Skeletal muscle tissue (tissue), 4 donors: Measurements from ENCODE around the gene FAM209B. TPM values are rescaled to one million over a fixed set of nuclear protein-coding genes. Genes with fewer than 3 reads are reported as not detected.
"Not testable (repeated sequence)": the region's sequence is repeated elsewhere in the genome, so short reads cannot be mapped to it uniquely, and the experiment has no call there.

Experiments
- H3K27ac ChIP-seq: one replicate; pipeline ENCODE4 v1.7.0; 2013; ENCODE audit warnings: mild to moderate bottlenecking, low read depth, low read length, inconsistent platforms
- H3K27me3 ChIP-seq, 3 donors: one replicate each; pipeline ENCODE4 v1.7.0; 2013; ENCODE audit warnings: low read length in 3 of 3; ENCODE audit not compliant: control insufficient read depth in 3 of 3, insufficient read depth in 3 of 3
- H3K36me3 ChIP-seq, 3 donors: one replicate each; pipeline ENCODE4 v1.7.0; 2013; ENCODE audit warnings: low read length in 3 of 3; ENCODE audit not compliant: control insufficient read depth in 3 of 3, insufficient read depth in 3 of 3
- H3K4me1 ChIP-seq, 3 donors: one replicate each; pipeline ENCODE4 v1.7.0; 2013; ENCODE audit warnings: low read length in 3 of 3, mild to moderate bottlenecking in 3 of 3; ENCODE audit not compliant: control insufficient read depth in 3 of 3, insufficient read depth in 3 of 3
- H3K4me3 ChIP-seq, 3 donors: one replicate each; pipeline ENCODE4 v1.7.0; 2013; ENCODE audit warnings: low read length in 3 of 3
- H3K9ac ChIP-seq, 3 donors: one replicate each; pipeline ENCODE4 v1.7.0; 2013; ENCODE audit warnings: low read length in 3 of 3, mild to moderate bottlenecking in 3 of 3, moderate library complexity in 2 of 3, low read depth in 1 of 3
- H3K9me3 ChIP-seq, 3 donors: one replicate each; pipeline ENCODE4 v1.7.0; 2013; ENCODE audit warnings: low read length in 3 of 3; ENCODE audit not compliant: control insufficient read depth in 3 of 3
- total RNA-seq: library from RNA; depleted of rRNA; stranded (reverse); fragments of >200 nt; gene quantifications from one replicate; pipeline ENCODE4 v1.2.3, GENCODE V29; 2014
- donor health status: Osteomylitis.

Gene FAM209B
- total RNA-seq, 1 donor from 2014 or later: not detected

DNA sequence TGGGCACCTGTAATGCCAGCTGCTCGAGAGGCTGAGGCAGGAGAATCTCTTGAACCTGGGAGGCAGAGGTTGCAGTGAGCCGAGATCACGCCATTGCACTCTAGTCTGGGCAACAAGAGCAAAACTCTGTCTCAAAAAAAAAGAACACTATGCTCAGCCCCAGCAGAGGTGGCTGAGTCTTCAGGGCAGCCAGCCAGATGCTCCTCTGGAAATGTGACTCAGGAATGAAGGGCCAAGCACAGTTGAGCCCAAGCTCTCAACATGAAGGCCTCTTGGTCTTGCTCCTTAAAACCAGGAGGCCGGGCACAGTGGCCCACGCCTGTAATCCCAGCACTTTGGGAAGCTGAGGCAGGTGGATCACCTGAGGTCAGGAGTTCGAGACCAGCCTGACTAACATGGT is 31.5 kb downstream of the FAM209B start:
- H3K9me3 ChIP-seq, H3K36me3 ChIP-seq, H3K4me1 ChIP-seq, H3K4me3 ChIP-seq, H3K27me3 ChIP-seq, H3K9ac ChIP-seq, H3K27ac ChIP-seq: not testable (repeated sequence)

DNA sequence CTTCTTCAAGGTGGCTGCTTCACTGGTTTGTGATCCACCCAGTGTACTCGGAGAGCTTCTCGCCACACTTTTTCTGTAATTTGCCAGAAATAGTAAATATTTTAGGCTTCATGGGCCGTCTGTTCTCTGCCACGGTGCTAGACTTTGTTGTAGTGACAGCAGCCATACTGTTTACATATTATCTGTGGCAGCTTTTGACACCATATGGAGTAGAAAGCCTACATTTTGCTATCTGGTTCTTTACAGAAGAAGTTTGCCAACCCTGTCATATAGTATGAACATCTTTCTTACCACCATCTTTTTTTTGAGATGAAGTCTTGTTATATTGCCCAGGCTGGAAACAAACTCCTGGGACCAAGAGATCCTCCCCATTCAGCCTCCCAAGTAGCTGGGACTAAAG is 32.5 kb downstream of the FAM209B start:
- Histone ChIP-seq H3K36me3 (no peaks in the 10 kb centered on the region), H3K27me3 (peaks cover 0 to 2% (median 0%) of the 10 kb centered on the region in 3 donors), H3K9ac (no peak overlapping the region), H3K9me3 (no peaks in the 10 kb centered on the region), H3K4me3 (no peak overlapping the region), H3K4me1 (no peaks in the 10 kb centered on the region), H3K27ac (no peak overlapping the region)

DNA sequence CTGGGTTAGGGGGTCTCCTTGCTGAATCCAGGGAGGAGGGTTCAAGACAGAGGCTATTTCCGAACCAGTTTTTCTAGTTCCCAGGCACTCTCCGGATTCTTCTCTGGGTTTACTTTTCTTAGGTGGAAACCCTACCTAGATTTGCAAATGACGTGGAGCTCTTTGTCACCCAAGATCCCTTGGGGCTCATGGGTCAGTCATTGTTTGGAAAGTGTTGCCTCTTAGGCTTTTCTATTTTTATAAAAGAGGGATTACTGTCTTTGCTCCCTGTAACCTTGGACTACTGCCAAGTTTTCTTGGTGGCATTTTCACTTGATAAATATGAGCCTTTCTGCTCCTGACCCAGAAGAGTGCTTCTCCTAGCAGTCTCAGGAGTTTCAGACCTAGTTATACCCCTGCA is 33.6 kb downstream of the FAM209B start:
- Histone ChIP-seq H3K9ac (no peak overlapping the region), H3K27me3 (peaks cover 0 to 2% (median 0%) of the 10 kb centered on the region in 3 donors), H3K4me1 (no peaks in the 10 kb centered on the region), H3K9me3 (no peaks in the 10 kb centered on the region), H3K4me3 (no peak overlapping the region), H3K27ac (no peak overlapping the region), H3K36me3 (no peaks in the 10 kb centered on the region)

DNA sequence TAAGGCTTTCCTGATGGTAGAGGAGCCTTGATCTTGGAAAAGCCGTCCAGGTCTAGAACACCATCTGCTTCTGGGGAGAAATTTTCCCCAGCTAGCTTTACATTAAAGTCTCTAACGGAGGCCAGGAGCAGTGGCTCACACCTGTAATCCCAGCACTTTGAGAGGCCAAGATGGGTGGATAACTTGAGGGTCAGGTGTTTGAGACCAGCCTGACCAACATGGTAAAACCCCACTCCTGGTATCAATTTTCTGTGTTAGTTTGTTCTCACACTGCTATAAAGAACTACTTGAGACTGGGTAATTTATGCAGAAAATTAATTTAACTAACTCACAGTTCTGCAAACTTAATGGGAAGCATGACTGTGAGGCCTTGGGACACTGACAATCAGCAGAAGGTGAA is 37.8 kb downstream of the FAM209B start:
- no peak overlapping the region for H3K27ac ChIP-seq
- H3K4me1 ChIP-seq: no peaks in the 10 kb centered on the region
- H3K4me3 ChIP-seq: no peak overlapping the region
- H3K9ac ChIP-seq: no peak overlapping the region
- H3K36me3 ChIP-seq: no peaks in the 10 kb centered on the region
- H3K9me3 ChIP-seq: no peaks in the 10 kb centered on the region
- peaks cover 0 to 6% (median 4%) of the 10 kb centered on the region in 3 donors for H3K27me3 ChIP-seq

DNA sequence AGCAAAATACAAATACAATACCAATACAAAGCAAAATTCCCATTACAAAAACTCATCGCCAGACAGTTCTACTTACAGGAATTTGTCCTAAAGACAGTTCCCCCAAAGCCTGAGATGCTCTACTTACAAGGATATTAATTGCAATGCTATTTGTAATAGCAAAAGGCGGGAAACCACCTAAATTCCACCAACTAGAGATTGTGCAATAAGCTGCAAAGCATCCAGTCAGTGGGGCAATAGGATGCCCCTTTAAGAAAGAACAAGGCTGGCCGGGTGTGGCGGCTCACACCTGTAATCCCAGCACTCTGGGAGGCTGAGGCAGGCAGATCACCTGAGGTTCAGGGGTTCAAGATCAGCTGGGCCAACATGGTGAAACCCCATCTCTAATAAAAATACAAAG is 39.1 kb downstream of the FAM209B start:
- no peak overlapping the region for H3K4me3 ChIP-seq
- peaks cover 0 to 6% (median 4%) of the 10 kb centered on the region in 3 donors for H3K27me3 ChIP-seq
- H3K36me3 ChIP-seq: no peaks in the 10 kb centered on the region
- no peaks in the 10 kb centered on the region for H3K4me1 ChIP-seq
- no peaks in the 10 kb centered on the region for H3K9me3 ChIP-seq
- H3K9ac ChIP-seq: no peak overlapping the region
- H3K27ac ChIP-seq: no peak overlapping the region

DNA sequence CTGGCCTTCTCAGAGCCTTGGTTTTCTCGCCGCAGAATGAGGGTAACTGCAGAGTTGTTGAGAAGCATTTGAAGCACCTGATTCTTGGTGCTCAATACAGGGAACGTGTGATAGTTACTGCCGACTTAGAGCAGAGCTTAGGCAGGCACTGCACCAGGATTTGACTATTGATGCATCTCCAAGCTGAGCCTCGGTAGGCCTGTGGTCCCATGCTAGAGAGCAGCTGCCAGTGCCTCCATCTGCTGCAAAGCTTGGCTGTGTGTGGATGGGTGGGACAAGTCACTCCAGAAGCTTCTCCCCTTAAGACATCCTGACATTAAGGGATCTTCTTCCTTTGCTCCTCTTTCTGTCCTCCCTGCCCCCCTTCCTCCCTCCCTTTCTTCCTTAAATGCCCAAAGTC is 40.9 kb downstream of the FAM209B start:
- Histone ChIP-seq H3K9ac (no peak overlapping the region), H3K27me3 (peaks cover 0 to 6% (median 6%) of the 10 kb centered on the region in 3 donors), H3K4me3 (no peak overlapping the region), H3K4me1 (no peaks in the 10 kb centered on the region), H3K36me3 (no peaks in the 10 kb centered on the region), H3K27ac (no peak overlapping the region), H3K9me3 (no peaks in the 10 kb centered on the region)

DNA sequence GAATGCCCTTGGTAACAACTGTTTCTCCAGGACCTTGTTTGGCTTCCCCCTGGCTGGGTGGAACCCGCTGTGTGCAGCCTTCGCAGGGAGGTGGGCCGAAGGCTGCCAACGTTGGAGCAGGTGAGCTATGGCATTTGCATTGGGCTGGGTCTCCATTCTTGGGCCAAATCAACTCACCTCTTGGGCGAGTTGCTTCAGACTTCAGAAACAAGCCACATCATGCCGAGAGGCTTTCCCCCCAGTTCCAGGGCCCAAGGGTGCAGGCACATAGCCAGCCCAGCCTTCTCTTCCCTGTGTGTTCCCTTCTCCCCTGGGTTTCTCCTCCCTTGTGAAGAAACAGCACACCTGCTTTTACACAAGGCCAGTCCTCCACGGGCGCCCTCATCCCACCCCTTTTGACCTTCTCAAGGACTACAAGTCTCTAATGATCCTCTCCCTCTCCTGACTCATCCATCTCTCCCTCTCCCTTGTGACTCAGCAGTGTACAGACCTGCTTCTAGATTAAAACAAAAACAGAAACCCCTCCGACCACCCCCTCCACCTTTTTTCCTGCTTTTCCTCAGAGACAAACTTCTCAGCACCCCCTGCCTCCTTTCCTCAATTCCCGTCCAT is 41.6 kb downstream of the FAM209B start:
- Histone ChIP-seq H3K4me1 (no peaks in the 10 kb centered on the region), H3K9me3 (no peaks in the 10 kb centered on the region), H3K27me3 (peaks cover 0 to 6% (median 6%) of the 10 kb centered on the region in 3 donors), H3K27ac (no peak overlapping the region), H3K4me3 (no peak overlapping the region), H3K9ac (no peak overlapping the region), H3K36me3 (no peaks in the 10 kb centered on the region)

DNA sequence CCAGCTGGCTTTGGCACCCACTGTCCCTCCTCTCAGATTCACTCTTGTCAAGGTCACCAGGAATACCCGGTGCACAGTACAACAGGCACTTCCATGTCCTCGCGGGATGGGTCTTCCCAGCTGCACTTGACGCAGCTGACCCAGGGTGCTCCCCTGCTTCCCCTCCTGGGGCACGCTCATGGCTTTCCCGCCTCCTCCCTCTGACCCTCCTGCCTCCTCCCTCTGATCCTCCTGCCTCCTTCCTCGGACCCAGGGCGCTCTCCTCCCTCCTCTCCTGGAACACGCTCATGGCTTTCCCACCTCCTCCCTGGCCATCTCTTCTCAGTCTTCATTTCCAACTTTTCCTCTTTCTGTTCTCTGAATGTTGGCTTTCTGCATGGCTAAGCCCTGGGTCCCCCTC is 42.1 kb downstream of the FAM209B start:
- H3K9ac ChIP-seq: no peak overlapping the region
- H3K36me3 ChIP-seq: no peaks in the 10 kb centered on the region
- H3K9me3 ChIP-seq: no peaks in the 10 kb centered on the region
- H3K27me3 ChIP-seq: peaks cover 0 to 6% (median 6%) of the 10 kb centered on the region in 3 donors
- no peak overlapping the region for H3K27ac ChIP-seq
- no peaks in the 10 kb centered on the region for H3K4me1 ChIP-seq
- H3K4me3 ChIP-seq: no peak overlapping the region

DNA sequence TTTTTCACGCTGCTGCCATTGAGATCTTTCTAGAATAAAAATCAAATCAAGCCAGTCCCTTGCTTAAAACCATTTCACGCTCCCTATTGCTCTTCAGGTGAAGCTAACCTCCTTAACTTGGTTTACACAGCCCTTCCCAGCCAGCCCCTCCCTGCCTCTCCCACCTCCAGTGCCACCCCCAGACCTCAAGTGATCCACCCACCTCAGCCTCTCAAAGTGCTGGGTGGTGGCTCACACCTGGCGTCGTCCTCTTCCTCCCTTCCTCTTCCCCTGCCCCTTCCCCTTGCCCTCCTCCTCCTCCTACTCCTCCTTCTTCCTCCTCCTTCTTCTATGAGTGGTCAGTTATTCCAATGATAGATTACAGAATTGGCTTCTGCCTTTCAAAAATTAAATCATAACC is 42.9 kb downstream of the FAM209B start:
- H3K4me3 ChIP-seq: no peak overlapping the region
- peaks cover 0 to 6% (median 6%) of the 10 kb centered on the region in 3 donors for H3K27me3 ChIP-seq

DNA sequence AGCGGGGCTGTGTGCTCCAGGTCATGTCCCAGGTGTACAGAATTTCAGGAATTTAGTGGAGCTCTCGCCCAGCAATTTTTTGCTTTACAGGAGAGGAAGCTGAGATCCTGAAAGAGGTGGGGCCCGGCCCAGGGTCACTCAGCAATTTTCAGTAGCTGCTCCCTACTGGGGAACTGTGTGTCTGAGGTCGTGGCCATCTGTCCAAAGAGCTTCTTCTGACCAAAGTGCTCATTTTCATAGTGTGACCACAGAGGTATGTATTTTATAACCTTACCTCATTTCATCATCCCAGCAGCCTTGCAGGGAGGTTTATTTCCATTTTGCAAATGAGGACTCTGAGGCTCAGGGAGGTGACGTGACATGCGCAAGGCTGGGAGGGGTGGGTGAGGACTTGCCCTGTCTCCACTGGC is 46.3 kb downstream of the FAM209B start:
- Histone ChIP-seq H3K4me1 (no peaks in the 10 kb centered on the region), H3K9ac (no peak overlapping the region), H3K27ac (no peak overlapping the region), H3K27me3 (peaks cover 0 to 7% (median 6%) of the 10 kb centered on the region in 3 donors), H3K4me3 (no peak overlapping the region), H3K9me3 (no peaks in the 10 kb centered on the region), H3K36me3 (no peaks in the 10 kb centered on the region)

More for the DNA sequence above, 42.9 kb downstream of the FAM209B start:
- H3K9me3 ChIP-seq: no peaks in the 10 kb centered on the region
- no peaks in the 10 kb centered on the region for H3K36me3 ChIP-seq
- no peak overlapping the region for H3K27ac ChIP-seq
- no peak overlapping the region for H3K9ac ChIP-seq
- H3K4me1 ChIP-seq: no peaks in the 10 kb centered on the region
